H7 (cell line): ENCODE data around the gene SMAD5. TPM values are rescaled to one million over a fixed set of nuclear protein-coding genes. Genes with fewer than 3 reads are reported as not detected.

ENCODE experiments used
- DNase-seq: peaks from one replicate; pipeline ENCODE4 v3.0.0; 2012
- H3K27me3 ChIP-seq: 2 replicates; pipeline ENCODE4 v1.6.0; 2011; ENCODE audit warnings: mild to moderate bottlenecking, low read length; ENCODE audit not compliant: control insufficient read depth, insufficient read depth
- H3K36me3 ChIP-seq: replicated peaks from 2 replicates; pipeline ENCODE4 v1.5.1; 2011; ENCODE audit warnings: low read length; ENCODE audit not compliant: control insufficient read depth, insufficient read depth
- H3K4me3 ChIP-seq: 2 replicates; pipeline ENCODE4 v1.5.1; 2011; ENCODE audit warnings: low read depth, mild to moderate bottlenecking, control low read depth, low read length, moderate library complexity; ENCODE audit not compliant: insufficient read depth
- total RNA-seq: library from RNA; depleted of rRNA; stranded (reverse); fragments of >200 nt; shearing (Covaris generic); gene quantifications from 2 replicates; pipeline ENCODE4 v1.2.3, GENCODE V29; 2014

Gene SMAD5
- total RNA-seq, 1 experiment from 2014 or later: 38.4 TPM

- DNase-seq: no peak
- peaks cover 78% of the 10 kb centered on the region for H3K27me3 ChIP-seq
- no peaks in the 10 kb centered on the region for H3K36me3 ChIP-seq
- no peak overlapping the region for H3K4me3 ChIP-seq
Measured at GRCh38 chr5:136205061-136205702, 72.5 kb downstream of the SMAD5 start.

GRCh38 chr5:136205941-136206340 is 73.3 kb downstream of the SMAD5 start:
- H3K4me3 ChIP-seq: no peak overlapping the region
- peaks cover 70% of the 10 kb centered on the region for H3K27me3 ChIP-seq
- no peak for DNase-seq
- H3K36me3 ChIP-seq: no peaks in the 10 kb centered on the region

GRCh38 chr5:136206361-136206760 is 73.7 kb downstream of the SMAD5 start:
- no peaks in the 10 kb centered on the region for H3K36me3 ChIP-seq
- DNase-seq: no peak

GRCh38 chr5:136207631-136208030 is 75.0 kb downstream of the SMAD5 start:
- no peak for DNase-seq
- H3K27me3 ChIP-seq: peaks cover 56% of the 10 kb centered on the region
- H3K4me3 ChIP-seq: no peak overlapping the region
- no peaks in the 10 kb centered on the region for H3K36me3 ChIP-seq

More at GRCh38 chr5:136206361-136206760, 73.7 kb downstream of the SMAD5 start:
- Histone ChIP-seq H3K4me3 (no peak overlapping the region), H3K27me3 (peaks cover 68% of the 10 kb centered on the region)

- Histone ChIP-seq H3K27me3 (peaks cover 51% of the 10 kb centered on the region), H3K4me3 (no peak overlapping the region), H3K36me3 (no peaks in the 10 kb centered on the region)
- DNase-seq: no peak
Measured at GRCh38 chr5:136208916-136209315, 76.3 kb downstream of the SMAD5 start.

GRCh38 chr5:136209346-136209910 is 76.8 kb downstream of the SMAD5 start:
- H3K36me3 ChIP-seq: no peaks in the 10 kb centered on the region
- no peak overlapping the region for H3K4me3 ChIP-seq
- DNase-seq: no peak
- H3K27me3 ChIP-seq: peaks cover 45% of the 10 kb centered on the region

- no peak overlapping the region for H3K4me3 ChIP-seq
- no peaks in the 10 kb centered on the region for H3K36me3 ChIP-seq
- DNase-seq: no peak
- H3K27me3 ChIP-seq: peaks cover 37% of the 10 kb centered on the region
Measured at GRCh38 chr5:136210259-136210658, 77.6 kb downstream of the SMAD5 start.

GRCh38 chr5:136211282-136212040 is 78.8 kb downstream of the SMAD5 start:
- Histone ChIP-seq H3K27me3 (peaks cover 27% of the 10 kb centered on the region), H3K36me3 (no peaks in the 10 kb centered on the region), H3K4me3 (no peak overlapping the region)
- no peak for DNase-seq

GRCh38 chr5:136212252-136212721 is 79.6 kb downstream of the SMAD5 start:
- peak; percentile 88 for DNase-seq
- peaks cover 20% of the 10 kb centered on the region for H3K27me3 ChIP-seq
- H3K36me3 ChIP-seq: no peaks in the 10 kb centered on the region
- H3K4me3 ChIP-seq: no peak overlapping the region

- Histone ChIP-seq H3K36me3 (no peaks in the 10 kb centered on the region), H3K27me3 (peaks cover 10% of the 10 kb centered on the region), H3K4me3 (no peak overlapping the region)
- no peak for DNase-seq
Measured at GRCh38 chr5:136213919-136214493, 81.4 kb downstream of the SMAD5 start.

- Histone ChIP-seq H3K27me3 (peaks cover 2% of the 10 kb centered on the region), H3K36me3 (no peaks in the 10 kb centered on the region), H3K4me3 (no peak overlapping the region)
- DNase-seq: no peak
Measured at GRCh38 chr5:136215812-136216211, 83.2 kb downstream of the SMAD5 start.

- Histone ChIP-seq H3K27me3 (no peaks in the 10 kb centered on the region; the same call in none of the 2 replicates), H3K36me3 (no peaks in the 10 kb centered on the region), H3K4me3 (no peak overlapping the region)
- peak; percentile 51 for DNase-seq
Measured at GRCh38 chr5:136216230-136216629, 83.6 kb downstream of the SMAD5 start.

GRCh38 chr5:136221340-136221739 is 88.7 kb downstream of the SMAD5 start:
- no peak overlapping the region for H3K4me3 ChIP-seq
- no peaks in the 10 kb centered on the region for H3K36me3 ChIP-seq
- DNase-seq: no peak
- no peaks in the 10 kb centered on the region for H3K27me3 ChIP-seq

- Histone ChIP-seq H3K4me3 (no peak overlapping the region), H3K27me3 (no peaks in the 10 kb centered on the region), H3K36me3 (no peaks in the 10 kb centered on the region)
- no peak for DNase-seq
Measured at GRCh38 chr5:136222580-136223235, 90.1 kb downstream of the SMAD5 start.
